H1 (cell line): ENCODE data around the gene OR10A2.

Experiments used
- GABPA ChIP-seq: IDR thresholded peaks from 2 replicates; pipeline ENCODE4 v1.6.1; 2011; ENCODE audit warnings: mild to moderate bottlenecking, low read length, moderate library complexity, borderline replicate concordance; ENCODE audit not compliant: insufficient read depth
- TAF7 ChIP-seq: optimal IDR thresholded peaks from 2 replicates; pipeline ENCODE3; 2011; ENCODE audit warnings: low read depth, mild to moderate bottlenecking, inconsistent platforms, low read length, moderate library complexity, borderline replicate concordance

GRCh38 chr11:6834021-6834420, 28.8 kb upstream of the OR10A2 start:
- TF ChIP-seq TAF7 (no peak), GABPA (no peak)
